Inflammatory macrophage (primary cell): ENCODE measurements around the gene MRC2.

ENCODE experiments used
- DNase-seq, 2 donors: peaks; one replicate each; pipeline ENCODE4 v3.0.0-alpha.2; 2020 to 2022

MRC2 gene

GRCh38 chr17:62704381-62704971 is 77.0 kb downstream of the MRC2 start:
- DNase-seq = peak in 1 of 2 donors; percentile 16

- no peak for DNase-seq
Measured at GRCh38 chr17:62705156-62705777, 77.8 kb downstream of the MRC2 start.

- DNase-seq = no peak
Measured at GRCh38 chr17:62705778-62706597, 78.5 kb downstream of the MRC2 start.

- DNase-seq = no peak
Measured at GRCh38 chr17:62706598-62707424, 79.3 kb downstream of the MRC2 start.

- no peak for DNase-seq
Measured at GRCh38 chr17:62707425-62707739, 79.9 kb downstream of the MRC2 start.

GRCh38 chr17:62708587-62708986 is 81.1 kb downstream of the MRC2 start:
- DNase-seq = no peak

GRCh38 chr17:62712171-62712581 is 84.7 kb downstream of the MRC2 start:
- no peak for DNase-seq

GRCh38 chr17:62713086-62713881 is 85.8 kb downstream of the MRC2 start:
- DNase-seq = peak in 1 of 2 donors; percentile 20

- DNase-seq = peak in 1 of 2 donors; percentile 18
Measured at GRCh38 chr17:62714016-62714777, 86.7 kb downstream of the MRC2 start.

- no peak for DNase-seq
Measured at GRCh38 chr17:62715882-62716390, 88.5 kb downstream of the MRC2 start.

- no peak for DNase-seq
Measured at GRCh38 chr17:62716834-62717588, 89.5 kb downstream of the MRC2 start.

- no peak for DNase-seq
Measured at GRCh38 chr17:62717589-62717855, 90.1 kb downstream of the MRC2 start.

GRCh38 chr17:62717889-62718288 is 90.4 kb downstream of the MRC2 start:
- no peak for DNase-seq

GRCh38 chr17:62718429-62718828 is 91.0 kb downstream of the MRC2 start:
- DNase-seq = no peak

GRCh38 chr17:62719586-62719985 is 92.1 kb downstream of the MRC2 start:
- DNase-seq = no peak

GRCh38 chr17:62720126-62720850 is 92.8 kb downstream of the MRC2 start:
- DNase-seq = peak; percentile 26 to 52

- no peak for DNase-seq
Measured at GRCh38 chr17:62722625-62723024, 95.2 kb downstream of the MRC2 start.

GRCh38 chr17:62723842-62724241 is 96.4 kb downstream of the MRC2 start:
- no peak for DNase-seq

GRCh38 chr17:62724398-62725146 is 97.1 kb downstream of the MRC2 start:
- peak; percentile 48 to 76 for DNase-seq
